DMS53 (cell line): ENCODE results near the gene ANO10.
A peak's percentile ranks its signal among the peaks of the same experiment; 100 is the strongest.
"Not testable (repeated sequence)": the region's sequence is repeated elsewhere in the genome, so short reads cannot be mapped to it uniquely, and the experiment has no call there.

ENCODE experiments used
- DNase-seq: peaks from one replicate; lab custom pipeline; 2025; lab: John Stamatoyannopoulos, UW

The ANO10 gene

GRCh38 chr3:43473737-43474136 lies 148.1 kb downstream of the ANO10 start:
- no peak for DNase-seq

DNA sequence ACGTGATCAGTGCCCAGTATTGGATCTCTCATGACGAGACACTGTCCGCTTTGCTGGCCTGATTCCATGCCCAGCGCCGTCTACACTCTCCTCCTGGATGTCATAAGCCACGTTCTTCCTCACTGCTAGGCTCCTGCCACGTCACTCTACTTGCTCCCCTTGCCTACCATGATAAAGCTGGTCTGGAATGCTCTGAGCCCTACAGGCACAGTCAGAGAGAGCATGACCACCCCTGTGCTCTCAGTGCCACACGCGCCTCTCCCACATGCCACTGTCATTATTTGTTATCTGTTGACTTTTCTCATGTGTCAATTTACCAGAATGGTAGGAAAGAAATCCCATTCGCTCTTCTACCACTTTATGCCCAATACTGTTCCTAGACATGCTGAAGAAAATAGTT lies 148.6 kb downstream of the ANO10 start:
- no peak for DNase-seq

DNA sequence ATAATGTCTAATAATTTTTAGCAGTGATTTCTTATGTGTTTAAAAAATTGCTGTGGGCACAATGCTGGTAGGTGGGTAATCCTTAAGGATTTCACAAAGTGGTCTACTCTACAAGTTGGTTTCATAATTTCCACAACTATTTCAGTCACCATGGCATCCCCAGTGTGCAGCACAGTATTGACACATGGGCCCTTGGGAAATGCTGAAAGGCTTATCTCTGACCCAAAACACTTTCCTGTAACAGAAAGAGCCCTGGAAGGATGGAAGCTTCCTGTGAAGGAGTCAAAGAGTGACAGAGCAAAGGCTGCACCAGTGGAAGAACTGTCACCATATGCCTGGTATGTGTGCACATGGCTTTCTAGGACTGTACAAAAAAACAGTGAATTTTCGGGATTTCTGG lies 153.7 kb downstream of the ANO10 start:
- peak; percentile 2 for DNase-seq

GRCh38 chr3:43465109-43465508 lies 156.7 kb downstream of the ANO10 start:
- peak; percentile 76 for DNase-seq

- not testable (repeated sequence) for DNase-seq
These were observed 159.2 kb downstream of the ANO10 start for GRCh38 chr3:43462566-43462965.

- DNase-seq: no peak
These were observed 160.5 kb downstream of the ANO10 start for GRCh38 chr3:43461345-43461744.

DNA sequence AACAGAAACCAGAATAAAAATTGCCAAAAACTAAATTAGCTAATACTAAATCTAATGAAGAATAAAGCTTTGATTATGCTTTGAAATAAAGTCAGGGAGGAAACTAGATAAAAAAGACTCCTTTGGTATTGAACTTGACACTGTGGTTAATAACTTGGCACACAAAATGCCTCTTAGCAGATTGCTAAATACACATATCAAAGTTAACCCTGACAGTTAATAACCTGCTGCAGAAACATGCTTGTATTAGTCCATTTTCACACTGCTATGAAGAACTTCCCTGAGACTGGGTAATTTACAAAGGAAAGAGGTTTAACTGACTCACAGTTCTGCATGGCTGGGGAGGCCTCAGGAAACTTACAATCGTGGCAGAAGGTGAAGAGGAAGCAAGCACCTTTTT lies 164.8 kb downstream of the ANO10 start:
- not testable (repeated sequence) for DNase-seq

DNA sequence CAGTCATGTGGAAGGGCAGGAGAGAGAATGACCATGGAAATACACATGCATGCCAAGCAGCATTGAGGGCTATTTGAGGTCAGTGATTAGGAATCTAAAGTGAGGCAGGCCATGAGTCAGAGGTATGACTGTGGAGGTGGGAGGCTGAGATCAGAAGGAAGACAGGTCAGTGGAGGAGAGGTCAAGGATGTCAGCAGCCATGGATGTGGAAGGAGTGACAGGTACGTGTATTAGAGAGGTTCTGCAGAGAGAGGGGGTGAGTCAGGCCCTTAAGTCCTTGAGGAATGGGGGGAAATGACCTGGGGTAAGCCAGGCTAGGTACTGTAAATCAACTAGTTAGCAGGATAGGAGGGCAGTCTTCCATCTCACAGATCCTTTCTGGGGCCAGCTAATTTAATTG lies 166.6 kb downstream of the ANO10 start:
- DNase-seq: peak; percentile 39

GRCh38 chr3:43453981-43454380 lies 167.8 kb downstream of the ANO10 start:
- no peak for DNase-seq

DNA sequence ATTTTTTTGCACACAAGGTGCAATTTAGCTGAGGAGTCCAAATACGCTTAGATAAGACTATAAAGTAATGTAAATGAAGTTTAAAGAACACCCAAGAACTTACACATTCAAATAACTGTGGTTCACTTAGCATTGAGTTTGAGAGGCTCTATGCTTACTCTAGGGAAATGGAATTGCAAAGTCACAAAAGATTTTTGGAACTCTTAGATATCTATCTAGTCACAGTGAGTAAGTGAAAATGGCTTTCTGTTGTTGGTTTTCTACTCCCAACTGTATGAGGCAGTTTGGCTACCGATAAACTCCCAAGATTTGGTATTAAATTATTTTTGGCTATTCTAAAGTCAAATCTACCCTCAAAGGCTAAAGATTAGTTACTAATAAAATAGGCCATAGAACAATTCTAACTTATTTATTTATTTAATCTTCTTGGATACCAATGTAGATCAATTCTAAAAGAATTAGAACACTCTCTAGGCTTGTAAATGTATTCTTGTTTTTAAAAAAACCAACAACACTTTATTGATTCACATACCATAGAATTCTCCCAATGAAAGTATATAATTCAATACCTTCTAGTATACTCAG lies 170.0 kb downstream of the ANO10 start:
- DNase-seq: no peak

DNA sequence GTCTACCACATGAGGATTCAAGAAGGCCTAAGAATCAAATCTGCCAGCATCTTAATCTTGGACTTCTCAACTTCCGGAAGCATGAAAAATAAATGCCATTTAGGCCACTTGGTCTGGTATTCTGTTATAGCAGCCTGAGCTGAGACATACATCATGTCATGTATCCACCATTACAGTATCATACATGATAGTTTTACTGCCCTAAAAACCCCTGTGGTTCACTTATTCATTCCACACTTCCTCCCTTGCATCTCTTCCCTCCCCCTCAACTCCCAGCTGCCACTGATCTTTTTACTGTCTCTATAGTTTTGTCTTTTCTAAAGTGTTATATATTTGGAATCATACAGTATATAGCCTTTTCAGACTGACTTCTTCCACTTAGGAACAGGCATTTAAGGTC lies 173.7 kb downstream of the ANO10 start:
- DNase-seq: no peak

DNA sequence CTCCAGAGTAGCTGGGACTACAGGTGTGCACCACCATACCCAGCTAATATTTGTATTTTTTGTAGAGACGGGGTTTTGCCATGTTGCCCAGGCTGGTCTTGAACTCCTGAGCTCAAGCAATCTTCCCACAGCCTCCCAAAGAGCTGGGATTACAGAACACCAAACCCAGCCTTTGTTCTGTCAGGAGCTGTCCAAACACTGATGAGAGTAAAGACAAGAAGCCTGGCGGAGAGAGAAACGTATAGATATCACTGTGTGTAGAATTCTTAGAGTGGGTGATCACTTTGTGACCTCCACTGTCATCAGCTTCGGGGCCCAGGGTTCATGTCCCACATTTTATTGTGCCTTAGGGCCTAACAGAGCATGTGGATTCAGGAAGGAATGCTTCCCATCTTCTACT lies 176.0 kb downstream of the ANO10 start:
- DNase-seq: no peak

GRCh38 chr3:43442872-43443395 lies 178.9 kb downstream of the ANO10 start:
- DNase-seq: no peak

DNA sequence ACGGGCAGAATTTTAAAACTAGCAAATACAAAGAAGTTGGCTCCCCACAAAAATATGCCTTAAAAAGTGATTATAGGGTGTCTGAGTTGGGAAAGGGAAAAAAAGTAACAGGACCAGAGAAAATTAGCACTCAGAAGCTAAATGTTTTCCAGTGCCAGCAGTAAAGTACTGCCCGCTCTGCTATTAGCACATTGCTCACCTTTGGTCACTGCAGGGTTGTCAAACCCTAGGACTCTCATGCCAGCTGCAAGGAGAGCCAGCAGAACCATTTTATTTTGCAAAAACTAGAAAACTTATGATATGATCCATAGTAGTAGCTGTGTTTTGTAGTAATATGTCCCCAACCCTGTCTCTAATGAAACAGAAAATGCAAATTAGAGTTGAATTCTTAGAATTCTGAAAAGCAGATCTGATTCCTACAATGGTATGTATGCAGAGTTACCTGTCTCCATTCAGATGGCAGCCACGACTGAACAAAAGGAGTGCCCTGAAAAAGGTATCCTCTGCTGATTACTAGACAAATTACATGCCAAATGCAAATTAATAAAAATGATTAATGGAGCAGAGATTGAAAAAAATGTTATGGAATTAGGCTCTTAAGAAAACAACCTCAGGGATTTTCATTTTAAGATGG lies 185.2 kb downstream of the ANO10 start:
- no peak for DNase-seq

DNA sequence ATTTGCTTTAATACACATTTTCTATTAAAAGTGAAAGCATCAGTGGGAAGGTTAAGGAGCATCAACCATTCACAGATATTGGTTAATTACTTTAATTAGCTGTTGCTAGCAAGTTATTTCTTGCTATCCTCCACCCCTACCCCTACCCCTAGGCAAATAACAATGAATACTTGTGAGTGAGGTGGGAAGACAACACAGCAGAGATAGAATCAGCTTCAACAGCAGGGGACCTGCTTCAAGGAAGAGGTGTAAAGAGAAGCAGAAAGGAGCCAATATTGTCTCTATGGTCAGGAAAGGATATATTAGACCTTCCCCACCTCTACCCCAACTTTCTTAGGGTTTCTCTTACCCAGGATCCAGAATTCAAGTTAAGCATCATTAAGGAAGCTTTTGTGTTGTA lies 186.1 kb downstream of the ANO10 start:
- DNase-seq: no peak

DNA sequence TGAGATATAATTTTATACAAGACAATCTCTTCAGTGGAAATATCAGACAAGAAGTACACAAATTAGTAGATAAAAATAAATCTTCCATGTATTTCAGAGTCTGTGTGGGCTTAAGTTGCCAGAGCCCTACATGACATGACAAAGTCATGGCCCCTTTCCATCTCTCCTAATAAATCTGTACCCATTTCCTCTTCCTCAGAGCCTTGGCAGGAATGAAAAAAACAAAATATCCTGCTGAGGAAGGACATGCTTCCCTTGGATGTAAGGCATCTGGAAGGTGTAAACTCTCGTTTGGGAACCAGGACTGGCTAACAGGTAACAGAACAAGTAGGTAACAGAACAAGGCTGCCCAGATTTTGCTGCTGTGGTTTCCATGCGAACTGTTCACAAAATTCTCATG lies 187.4 kb downstream of the ANO10 start:
- DNase-seq: no peak

DNA sequence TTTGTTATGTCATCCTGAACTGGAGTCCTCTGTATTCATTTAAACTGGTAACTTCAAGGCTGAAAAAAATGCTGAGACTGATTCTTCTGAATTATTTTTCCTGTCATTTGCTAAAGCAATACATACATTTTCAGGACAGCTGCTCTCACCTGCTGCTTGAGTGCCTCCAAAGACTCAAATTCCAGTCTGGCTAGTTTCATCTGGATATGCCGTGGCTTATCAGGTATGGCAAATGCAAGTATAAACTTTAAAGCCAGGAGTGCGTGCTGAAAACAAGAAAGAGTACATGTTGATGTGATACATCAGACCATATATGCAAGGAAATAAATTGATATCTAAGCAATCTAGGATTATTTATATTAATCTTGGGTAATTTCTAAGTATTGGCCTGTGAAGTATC lies 189.3 kb downstream of the ANO10 start:
- peak; percentile 37 for DNase-seq

GRCh38 chr3:43426388-43426787 lies 195.4 kb downstream of the ANO10 start:
- DNase-seq: no peak

GRCh38 chr3:43425829-43426228 lies 196.0 kb downstream of the ANO10 start:
- no peak for DNase-seq

DNA sequence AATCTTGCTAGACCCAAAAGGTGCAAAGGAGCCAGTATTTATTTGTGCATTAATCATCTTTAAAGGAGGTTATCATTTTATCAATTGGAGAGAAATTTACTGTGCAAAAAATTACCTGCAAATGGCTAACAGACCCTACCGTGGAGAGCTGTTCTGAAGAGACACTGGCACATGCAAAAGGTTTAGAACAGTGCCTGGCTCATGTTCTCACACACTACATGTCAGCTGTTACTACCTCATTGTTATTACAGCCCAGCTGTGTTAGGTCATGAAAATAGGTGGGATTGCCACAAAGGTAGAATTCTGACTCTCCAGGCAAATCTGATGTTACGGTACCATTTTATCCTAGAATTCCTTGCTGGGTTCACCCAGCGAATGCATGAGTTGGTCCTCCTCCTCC lies 198.2 kb downstream of the ANO10 start:
- DNase-seq: no peak

DNA sequence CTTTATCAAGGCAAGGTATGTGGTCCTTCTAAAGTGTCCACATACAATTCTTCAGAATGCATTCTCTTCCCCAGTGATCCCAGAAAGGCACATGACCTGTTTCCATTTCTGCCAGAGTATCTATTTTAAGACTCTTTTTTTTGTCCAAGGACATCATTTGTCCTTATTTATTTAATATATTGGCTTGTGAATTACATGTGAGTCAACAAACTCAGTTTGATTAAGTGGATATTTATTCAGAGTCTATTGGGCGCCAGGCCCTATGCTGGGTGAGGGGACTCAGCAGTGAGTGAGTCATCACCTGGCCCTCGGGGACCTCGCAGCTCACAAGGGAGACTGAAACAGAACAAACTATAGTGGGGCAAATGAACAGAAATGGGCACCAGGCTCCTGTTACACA lies 198.7 kb downstream of the ANO10 start:
- peak; percentile 14 for DNase-seq

- peak; percentile 0 for DNase-seq
These were observed 203.1 kb downstream of the ANO10 start for GRCh38 chr3:43418601-43419272.

- no peak for DNase-seq
These were observed 204.7 kb downstream of the ANO10 start for GRCh38 chr3:43417133-43417532.
